ENCODE results near the gene PEPD.
A peak's percentile ranks its signal among the peaks of the same experiment; 100 is the strongest.

PEPD gene

GRCh38 chr19:33420821-33421220 is 100.8 kb downstream of the PEPD start:
- no peak for DNase-seq (ENCODE audit: low read depth)

GRCh38 chr19:33419788-33420130 is 101.8 kb downstream of the PEPD start:
- DNase-seq (ENCODE audit: low read depth) = no peak

- DNase-seq (ENCODE audit: low read depth) = no peak
Measured at GRCh38 chr19:33418871-33419787, 102.5 kb downstream of the PEPD start.

GRCh38 chr19:33418461-33418860 is 103.1 kb downstream of the PEPD start:
- DNase-seq (ENCODE audit: low read depth) = no peak

- no peak for DNase-seq (ENCODE audit: low read depth)
Measured at GRCh38 chr19:33417751-33418150, 103.8 kb downstream of the PEPD start.

- DNase-seq (ENCODE audit: low read depth) = peak; percentile 56
Measured at GRCh38 chr19:33416307-33417215, 105.0 kb downstream of the PEPD start.

- DNase-seq (ENCODE audit: low read depth) = no peak
Measured at GRCh38 chr19:33414667-33415605, 106.7 kb downstream of the PEPD start.

- no peak for DNase-seq (ENCODE audit: low read depth)
Measured at GRCh38 chr19:33413868-33414666, 107.5 kb downstream of the PEPD start.

- DNase-seq (ENCODE audit: low read depth) = no peak
Measured at GRCh38 chr19:33413426-33413725, 108.2 kb downstream of the PEPD start.

GRCh38 chr19:33412601-33413425 is 108.8 kb downstream of the PEPD start:
- no peak for DNase-seq (ENCODE audit: low read depth)

GRCh38 chr19:33411621-33412180 is 109.9 kb downstream of the PEPD start:
- no peak for DNase-seq (ENCODE audit: low read depth)

GRCh38 chr19:33410915-33411401 is 110.6 kb downstream of the PEPD start:
- no peak for DNase-seq (ENCODE audit: low read depth)

GRCh38 chr19:33409906-33410685 is 111.5 kb downstream of the PEPD start:
- no peak for DNase-seq (ENCODE audit: low read depth)

- no peak for DNase-seq (ENCODE audit: low read depth)
Measured at GRCh38 chr19:33408538-33409434, 112.8 kb downstream of the PEPD start.

GRCh38 chr19:33408116-33408515 is 113.5 kb downstream of the PEPD start:
- no peak for DNase-seq (ENCODE audit: low read depth)

- DNase-seq (ENCODE audit: low read depth) = no peak
Measured at GRCh38 chr19:33407716-33408115, 113.9 kb downstream of the PEPD start.

GRCh38 chr19:33407140-33407551 is 114.4 kb downstream of the PEPD start:
- DNase-seq (ENCODE audit: low read depth) = no peak

Data from stimulated activated CD8-positive, alpha-beta memory T cell treated with anti-CD3 and anti-CD28 coated beads, Interleukin-15, amount 100 ng/mL, for 1 hour (primary cell).